ENCODE measurements around the gene GARS1. TPM values are rescaled to one million over a fixed set of nuclear protein-coding genes. Genes with fewer than 3 reads are reported as not detected.

GARS1 gene
- total RNA-seq, 6 experiments from 2014 or later = 31.4 to 155 (median 44.7) TPM

GRCh38 chr7:30682212-30683083, 87.8 kb downstream of the GARS1 start, which contains the start of gene CRHR2:
Gene CRHR2 (minus strand): TSS chr7:30682456. CDS start chr7:30682280, 176 bp downstream.
- Histone ChIP-seq H3K27me3 (peaks cover 0 to 7% of the 10 kb centered on the region in 2 donors), H3K36me3 (no peaks in the 10 kb centered on the region), H3K4me3 (peak within 1 kb of the TSS; percentile 8 to 37 (median 21)), H3K27ac (no peak within 1 kb of the TSS), H3K4me1 (peaks cover 0 to 10% (median 3%) of the 10 kb centered on the region in 4 donors), H3K9me3 (no peaks in the 10 kb centered on the region)
- intact Hi-C loops (cut with DNase I) = no loop called here
- ATAC-seq (peak; percentile 28 to 48 (median 45)), DNase-seq (no peak)
- 34% methylated on average over 6 of the region's 67 CpGs for whole genome bisulfite sequencing (ENCODE audit: insufficient coverage, low coverage, low lambda C conversion rate, missing lambda C conversion rate)
- no peak for TF ChIP-seq CTCF (IDR thresholded peaks at IDR 0.05)
- no peak for TF ChIP-seq POLR2A (IDR thresholded peaks at IDR 0.05)

- Histone ChIP-seq H3K9me3 (no peaks in the 10 kb centered on the region), H3K4me1 (peaks cover 0 to 10% (median 3%) of the 10 kb centered on the region in 4 donors), H3K27me3 (peaks cover 0 to 7% of the 10 kb centered on the region in 2 donors), H3K36me3 (no peaks in the 10 kb centered on the region), H3K4me3 (no peak overlapping the region), H3K27ac (no peak overlapping the region)
- intact Hi-C loops (cut with DNase I) = no loop called here
- no peak for DNase-seq
- WGBS (ENCODE audit: insufficient coverage, low coverage, low lambda C conversion rate, missing lambda C conversion rate) = 80% methylated on average over 1 of the region's 5 CpGs
- no peak for ATAC-seq
- TF ChIP-seq POLR2A (IDR thresholded peaks at IDR 0.05) (no peak), CTCF (IDR thresholded peaks at IDR 0.05) (no peak)
Observed at GRCh38 chr7:30683306-30683705, 88.6 kb downstream of the GARS1 start.

Other genes with a start within 250 kb of the GARS1 start
- gene NOD1, start 116.1 kb upstream of the GARS1 start, total RNA-seq = 1 to 10 TPM; 1.7 to 5.3 (median 2.7) TPM
- 10 to 100 TPM; 13.2 to 23.8 (median 16.8) TPM for gene GGCT, start 90.0 kb upstream of the GARS1 start, total RNA-seq
- gene CRHR2, start 87.6 kb downstream of the GARS1 start, total RNA-seq = not detected
- 10 to 100 TPM; 14.7 to 58.9 (median 35.5) TPM for gene INMT, start 157.3 kb downstream of the GARS1 start, total RNA-seq
- gene MINDY4, start 176.5 kb downstream of the GARS1 start, total RNA-seq = 1 to 10 TPM; 1.2 to 3.2 (median 2.3) TPM

All from right lobe of liver (tissue), 6 donors.